Measurements from ENCODE around the gene KLK14.

The KLK14 gene

GRCh38 chr19:51029718-51030117 is 53.0 kb downstream of the KLK14 start:
- TF ChIP-seq CTCF (conservative IDR thresholded peaks at IDR 0.05), result no peak
- TF ChIP-seq ZFX (IDR thresholded peaks at IDR 0.05), result no peak
- H3K27ac ChIP-seq, result no peak overlapping the region

Data from C4-2B (cell line).